ENCODE results near the gene SRGAP3.

GRCh38 chr3:9036404-9037131 lies 212.9 kb downstream of the SRGAP3 start:
- no peak for TF ChIP-seq CTCF (IDR thresholded peaks at IDR 0.05)
- no peak for TF ChIP-seq POLR2A (IDR thresholded peaks at IDR 0.05)

Data from lower leg skin (tissue), 3 donors.